Stimulated activated CD4-positive, alpha-beta T cell treated with anti-CD3 and anti-CD28 coated beads, Interleukin-1b, Interleukin-23, amount 100 ng/mL, for 24 hours (primary cell): ENCODE data around the gene ZAP70.

Experiments used
- DNase-seq, 4 experiments: peaks; one replicate each; pipeline ENCODE4 v3.0.0-alpha.2; 2020; ENCODE audit warnings: low read depth in 4 of 4, low spot score in 1 of 4

The ZAP70 gene

DNA sequence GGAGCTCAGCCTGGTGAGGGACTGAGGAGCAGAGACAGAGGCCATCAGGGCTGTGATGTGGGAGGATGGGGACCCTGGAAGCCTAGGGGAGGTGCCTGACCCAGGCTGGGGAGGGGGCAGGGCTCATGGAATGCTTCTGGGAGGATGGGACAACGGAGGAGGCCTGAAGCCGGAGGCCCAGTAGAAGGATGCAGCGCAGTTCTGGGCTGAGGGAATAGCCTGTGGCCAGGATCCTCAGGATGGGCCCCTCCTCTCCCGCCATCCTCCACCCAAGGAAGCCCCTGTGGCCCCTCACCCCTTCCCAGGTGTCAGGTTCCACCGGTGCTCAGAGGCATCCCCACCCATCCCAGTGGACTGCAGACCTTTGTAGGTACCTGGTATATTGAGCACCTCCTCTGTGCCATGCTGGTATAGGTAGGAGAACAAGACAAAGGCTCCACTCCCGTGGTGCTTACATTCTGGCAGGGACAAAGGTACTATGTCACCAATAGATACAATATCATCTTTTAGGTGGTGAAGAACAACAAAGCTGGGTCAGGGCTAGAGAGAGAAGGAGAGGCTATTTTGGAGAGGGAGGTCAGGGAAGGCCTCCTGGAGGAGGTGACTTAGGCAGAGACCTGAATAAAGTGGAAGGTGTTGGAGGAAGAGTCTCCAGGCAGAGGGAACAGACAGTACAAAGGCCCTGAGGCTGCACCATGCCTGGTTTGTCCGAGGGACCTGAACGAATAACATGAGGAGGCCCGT lies 2.7 kb downstream of the ZAP70 start:
- DNase-seq: no peak

- no peak for DNase-seq
Measured at GRCh38 chr2:97716695-97717612, 3.6 kb downstream of the ZAP70 start.

DNA sequence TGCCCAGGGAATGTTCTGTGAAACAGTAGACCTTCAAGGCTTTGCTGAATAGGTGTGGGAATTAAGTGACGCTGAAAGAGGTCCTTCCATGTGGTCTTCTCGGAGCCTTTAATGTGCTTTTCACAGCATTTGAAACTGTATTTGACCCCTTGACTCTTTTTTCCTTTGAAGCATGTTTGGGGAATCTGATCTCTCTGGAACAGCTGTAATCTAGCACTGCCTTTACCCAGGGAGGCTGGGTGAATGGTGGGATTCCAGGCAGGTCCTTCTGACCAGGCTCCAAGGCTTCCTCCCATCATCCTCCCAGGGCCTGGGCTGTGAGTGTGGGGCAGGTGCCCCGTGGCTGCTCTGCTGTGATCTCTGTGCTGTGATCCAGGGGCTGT lies 4.2 kb downstream of the ZAP70 start:
- DNase-seq: no peak

- peak in 2 of 4 experiments; percentile 50 to 56 for DNase-seq
Measured at GRCh38 chr2:97718051-97718882, 4.9 kb downstream of the ZAP70 start.

DNA sequence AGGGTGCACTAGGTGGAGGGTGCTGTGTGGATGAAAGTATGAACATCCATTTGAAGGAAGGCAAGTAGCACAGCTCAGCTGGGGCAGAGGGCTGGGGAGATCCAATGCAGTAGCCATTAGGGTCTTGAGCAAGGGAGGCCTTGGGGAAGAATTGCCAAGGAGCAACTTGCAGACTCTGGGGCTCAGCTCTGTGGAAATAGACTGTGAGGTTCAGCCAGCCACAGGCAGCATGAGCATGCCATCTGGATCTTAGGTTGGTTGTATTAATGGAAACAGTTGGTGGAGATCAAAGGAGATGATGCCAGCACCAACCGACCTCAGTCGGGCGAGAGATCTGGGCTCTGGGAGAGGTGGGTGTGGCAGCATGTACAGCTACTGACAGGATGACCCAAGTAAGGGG lies 5.6 kb downstream of the ZAP70 start:
- DNase-seq: no peak

DNA sequence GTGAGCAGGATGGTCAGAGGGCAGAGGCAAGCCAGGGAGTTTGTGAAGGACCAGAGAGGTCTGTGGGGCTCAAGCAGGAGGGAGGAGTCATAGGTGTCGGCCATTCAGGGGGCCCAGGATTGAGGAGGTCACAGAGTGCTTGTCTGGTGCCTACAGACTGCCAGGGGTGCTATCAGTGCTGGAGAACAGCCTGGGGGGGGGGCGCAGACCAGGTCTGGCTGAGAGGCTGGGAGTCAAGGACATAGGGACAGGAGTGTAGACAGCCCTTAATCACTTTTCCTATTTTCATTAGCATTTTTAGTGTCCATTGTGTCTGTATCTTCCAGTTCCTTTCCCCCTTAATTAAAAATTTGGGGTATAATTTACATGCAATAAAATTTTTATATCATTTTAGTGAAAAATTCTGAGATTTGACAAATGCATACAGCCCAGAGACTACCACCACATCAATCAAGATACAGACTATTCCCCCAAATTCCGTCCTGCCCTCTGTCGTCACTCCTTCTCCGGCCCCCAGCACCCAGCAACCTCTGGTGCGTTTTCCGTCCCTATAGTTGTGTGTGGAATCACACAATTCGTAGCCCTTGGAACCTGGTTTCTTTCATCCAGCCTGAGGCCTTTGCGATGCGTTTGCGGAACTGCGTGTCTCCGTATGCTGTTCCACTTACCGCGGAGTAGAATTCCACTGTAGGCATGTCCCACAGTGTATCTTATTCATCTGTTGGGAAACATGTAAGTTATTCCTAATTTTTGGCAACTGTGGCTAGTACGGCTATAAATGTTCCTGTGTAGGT lies 6.2 kb downstream of the ZAP70 start:
- no peak for DNase-seq

GRCh38 chr2:97720746-97721145 lies 7.4 kb downstream of the ZAP70 start:
- no peak for DNase-seq

DNA sequence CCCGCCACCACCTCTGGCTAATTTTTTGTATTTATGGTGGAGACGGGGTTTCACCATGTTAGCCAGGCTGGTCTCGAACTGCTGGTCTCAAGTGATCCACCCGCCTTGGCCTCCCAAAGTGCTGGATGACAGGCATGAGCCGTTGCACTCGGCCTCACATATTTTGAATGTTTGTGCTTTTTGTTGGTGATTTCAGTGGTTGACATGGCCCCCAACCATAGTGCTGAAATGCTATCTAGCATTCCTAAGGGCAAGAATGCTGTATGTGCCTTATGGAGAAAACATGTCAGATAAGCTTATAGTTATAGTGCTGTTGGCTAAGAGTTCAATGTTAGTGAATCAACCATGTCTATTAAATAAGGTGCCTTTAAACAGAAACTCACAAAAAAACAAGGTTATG lies 8.9 kb downstream of the ZAP70 start:
- no peak for DNase-seq

- no peak for DNase-seq
Measured at GRCh38 chr2:97723156-97724072, 10.0 kb downstream of the ZAP70 start.

- DNase-seq: no peak
Measured at GRCh38 chr2:97724073-97724410, 10.7 kb downstream of the ZAP70 start.

DNA sequence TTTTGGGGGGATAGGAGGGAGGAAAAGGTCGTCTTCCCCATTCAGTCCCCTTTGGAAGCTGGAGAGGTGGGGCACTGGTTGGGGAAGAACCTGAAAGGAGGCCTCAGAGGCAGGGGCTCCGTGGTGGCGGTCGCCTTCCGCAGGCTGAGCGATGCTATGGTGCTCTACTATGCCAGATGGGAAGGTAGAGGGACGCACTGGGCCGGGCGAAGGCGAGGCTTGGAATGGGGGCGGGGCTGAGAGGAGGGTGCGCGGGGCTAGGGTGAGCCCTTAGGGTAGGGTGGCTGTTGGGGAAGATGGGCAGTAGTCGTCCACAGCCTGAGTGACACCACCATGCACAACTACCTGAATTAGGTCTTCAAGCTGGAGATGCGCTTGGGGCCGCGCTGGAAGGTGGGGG lies 11.1 kb downstream of the ZAP70 start:
- DNase-seq: no peak

GRCh38 chr2:97724946-97725688 lies 11.7 kb downstream of the ZAP70 start:
- no peak for DNase-seq

DNA sequence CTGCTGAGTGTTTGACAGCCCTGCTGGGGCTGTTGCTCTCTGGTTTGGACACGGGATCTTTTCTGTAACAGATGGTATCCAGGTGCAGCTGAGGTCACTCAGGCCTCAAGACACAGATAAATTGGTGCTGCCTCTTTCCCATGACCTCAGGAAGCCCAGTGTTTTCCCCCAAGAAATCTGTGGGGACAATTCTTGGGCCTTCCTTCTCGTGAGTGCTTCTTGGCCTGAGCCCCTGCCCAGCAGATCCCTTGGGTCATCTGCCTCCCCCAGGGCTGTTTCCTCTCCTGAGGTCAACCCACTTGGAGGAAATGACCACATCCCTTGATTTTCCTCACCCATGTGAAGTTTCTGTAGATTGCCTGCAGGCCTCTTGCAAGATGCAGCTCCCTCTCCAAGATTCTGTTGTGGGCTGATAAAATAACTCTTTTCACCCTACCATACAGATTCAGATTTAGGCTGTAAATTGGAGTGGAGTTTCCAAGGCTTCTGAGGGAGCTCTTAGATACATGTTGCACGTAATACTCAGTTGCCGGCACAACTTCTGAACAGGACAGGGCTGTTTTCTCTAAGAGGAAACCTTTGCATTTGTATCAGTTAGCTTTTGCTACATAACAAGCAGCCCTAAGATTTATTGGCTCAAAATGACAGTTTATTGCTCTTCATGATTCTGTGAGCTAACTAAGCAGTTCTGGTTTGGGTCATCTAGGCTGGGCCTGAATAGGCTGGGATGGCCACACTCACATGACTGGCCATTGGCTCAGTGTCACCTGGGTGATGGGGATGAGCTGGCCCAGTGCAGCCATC lies 13.1 kb downstream of the ZAP70 start:
- DNase-seq: no peak

DNA sequence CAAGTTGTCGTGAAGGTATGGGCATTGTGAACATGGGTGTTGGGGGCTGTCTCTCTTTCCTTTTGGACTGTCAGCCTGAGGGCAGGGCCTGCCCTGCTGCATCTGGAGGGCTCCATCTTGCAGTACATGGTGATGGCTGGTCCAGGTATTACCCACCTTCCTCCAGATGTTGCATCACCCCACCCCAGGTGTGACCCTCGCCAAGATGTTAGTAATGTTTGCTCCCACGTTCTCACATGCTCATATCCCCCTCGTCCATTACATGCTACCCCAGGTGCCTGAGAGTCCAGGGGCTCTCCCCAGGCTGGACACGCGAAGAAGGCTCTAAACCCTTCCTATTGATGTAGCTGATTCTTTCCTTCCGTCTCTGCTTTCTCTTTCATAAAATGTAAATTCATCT lies 13.9 kb downstream of the ZAP70 start:
- DNase-seq: no peak

DNA sequence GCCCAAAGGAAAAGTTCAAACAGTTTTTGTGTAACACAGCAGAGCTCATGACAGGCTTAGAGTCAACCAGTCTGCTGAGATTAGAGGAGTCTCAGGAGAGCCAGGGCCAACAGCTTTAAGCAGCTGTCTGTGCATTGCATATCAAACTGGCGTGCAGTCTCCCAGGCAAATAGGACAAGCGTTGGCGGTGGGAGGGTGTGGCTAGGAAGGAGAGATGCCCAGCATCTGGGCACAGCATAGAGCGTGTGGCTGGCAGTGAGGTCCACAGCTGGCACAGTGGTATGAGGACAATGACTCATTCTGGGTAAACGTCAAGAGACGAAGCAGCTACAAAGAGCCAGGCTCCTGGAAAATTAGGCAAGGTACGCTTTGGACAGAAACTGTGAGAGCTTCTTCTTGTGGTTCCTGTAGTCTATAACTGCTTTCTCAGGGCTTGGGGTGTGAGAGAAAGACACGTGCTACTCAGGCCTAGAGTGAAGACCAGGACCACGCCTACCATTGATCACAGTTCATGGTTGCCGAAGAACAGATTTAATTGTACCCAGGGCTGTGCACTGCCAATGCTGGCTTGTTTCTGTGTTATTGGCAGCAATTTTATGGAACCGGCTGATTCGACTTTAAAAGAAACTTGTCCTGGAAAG lies 14.8 kb downstream of the ZAP70 start:
- no peak for DNase-seq

DNA sequence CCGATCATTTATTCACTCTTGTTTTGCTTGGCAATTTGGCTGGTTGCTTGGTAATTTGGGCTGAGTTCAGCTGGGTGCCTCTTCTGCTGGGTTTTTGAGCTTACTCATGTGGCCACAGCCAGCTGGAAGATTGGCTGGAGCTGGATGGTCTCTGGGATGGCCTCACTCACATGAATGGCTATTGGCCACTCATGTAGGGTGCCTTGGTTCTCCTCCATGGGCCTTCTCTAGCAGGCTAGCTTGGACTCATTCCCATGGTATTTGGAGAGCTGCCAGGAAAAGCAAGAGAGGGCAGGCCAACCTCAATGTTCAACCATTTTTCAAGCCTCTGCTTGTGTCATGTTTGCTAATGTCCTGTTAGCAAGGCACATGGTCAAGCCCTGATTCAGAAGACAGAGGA lies 16.9 kb downstream of the ZAP70 start:
- no peak for DNase-seq

- DNase-seq: no peak
Measured at GRCh38 chr2:97731274-97732020, 18.1 kb downstream of the ZAP70 start.
